HT1080 (cell line): Measurements from ENCODE around the gene GABRD. TPM values are rescaled to one million over a fixed set of nuclear protein-coding genes. Genes with fewer than 3 reads are reported as not detected.
A peak's percentile ranks its signal among the peaks of the same experiment; 100 is the strongest.

Experiments used
- DNase-seq: peaks from one replicate; pipeline ENCODE4 v3.0.0-alpha.2; 2015; ENCODE audit warnings: low read depth
- total RNA-seq: library from RNA; depleted of rRNA; stranded (reverse); fragments of >200 nt; shearing (Covaris generic); gene quantifications from 2 replicates; pipeline ENCODE4 v1.2.3, GENCODE V29; 2014

The GABRD gene
- total RNA-seq, 1 experiment from 2014 or later = not detected

DNA sequence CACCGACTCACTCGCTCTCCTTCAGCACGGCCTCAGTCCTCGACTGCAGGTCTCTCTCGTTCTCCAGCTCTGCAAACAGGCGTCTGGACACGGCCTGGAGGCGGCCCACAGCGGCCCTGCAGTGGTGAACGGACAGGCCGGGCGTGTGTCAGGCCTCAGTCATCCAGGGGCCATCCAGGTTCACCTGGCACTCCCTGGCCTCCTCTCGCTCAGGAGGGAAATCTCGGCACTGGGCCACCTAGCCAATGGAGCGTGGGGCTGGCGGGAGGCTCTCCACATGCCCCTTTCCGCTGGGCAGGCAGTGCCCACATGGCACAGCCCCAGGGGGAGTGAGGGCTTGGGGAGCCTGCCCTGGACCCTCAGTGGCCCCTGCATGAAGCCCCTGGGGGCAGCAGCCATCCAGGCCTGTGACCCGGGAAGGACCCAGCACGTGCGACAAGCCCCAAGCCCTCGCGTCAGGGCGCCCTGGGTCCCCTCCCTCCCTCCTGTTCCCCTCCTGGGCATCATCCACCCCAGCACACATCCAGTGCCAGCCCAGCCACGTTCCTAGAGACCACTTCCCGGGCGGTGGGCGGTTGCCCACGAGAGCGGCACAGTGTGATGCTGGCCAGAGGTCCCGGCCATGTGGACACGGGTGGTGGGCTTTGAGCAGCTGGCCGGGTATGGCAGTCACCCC, 33.6 kb upstream of the GABRD start:
- no peak for DNase-seq

GRCh38 chr1:1986451-1987141, 32.5 kb upstream of the GABRD start:
- DNase-seq = no peak

- DNase-seq = no peak
Observed at GRCh38 chr1:1987142-1987510, 32.0 kb upstream of the GABRD start.

DNA sequence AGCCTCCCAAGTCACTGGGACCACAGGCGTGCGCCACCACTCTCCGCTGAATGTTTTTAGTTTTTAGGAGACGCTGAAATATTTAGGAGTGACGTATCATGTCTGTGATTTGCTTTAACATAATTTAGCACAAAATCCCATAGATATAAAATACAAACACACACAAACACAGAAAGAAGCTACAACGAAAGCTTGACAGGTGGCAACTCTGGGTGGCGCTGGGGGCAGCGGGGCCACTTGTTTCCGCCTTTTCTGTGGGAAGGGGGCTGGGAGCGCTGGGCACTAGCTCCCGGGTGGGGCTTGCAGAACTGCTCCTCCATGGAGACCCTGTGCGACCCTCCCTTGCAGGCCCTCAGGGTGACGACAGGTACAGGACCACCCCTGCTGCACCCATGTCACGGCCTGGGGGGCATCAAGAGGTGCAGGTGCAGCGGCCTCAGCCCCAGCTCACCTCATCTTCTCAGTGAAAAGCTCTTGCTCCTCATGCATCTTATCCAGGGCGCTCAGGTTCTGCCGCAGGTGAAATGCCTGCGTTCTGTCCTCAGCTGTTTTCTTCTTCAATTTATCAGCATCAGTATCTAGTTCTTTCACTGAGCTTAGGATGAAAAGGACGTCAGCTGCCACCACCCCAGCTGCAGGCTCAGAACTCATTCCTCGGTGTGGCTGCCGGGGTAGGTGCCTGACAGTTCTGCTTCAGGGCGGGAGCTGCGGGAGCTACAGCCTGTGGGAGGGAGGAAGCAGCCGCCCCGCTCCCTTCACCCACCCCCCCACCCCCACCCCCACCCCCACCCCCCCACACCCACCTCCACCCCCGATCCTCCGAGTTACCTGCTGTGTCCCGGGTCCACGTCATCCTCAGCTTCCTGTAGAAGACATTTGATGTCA, 30.8 kb upstream of the GABRD start:
- DNase-seq = no peak

- no peak for DNase-seq
Observed at GRCh38 chr1:1989102-1989542, 30.0 kb upstream of the GABRD start.

DNA sequence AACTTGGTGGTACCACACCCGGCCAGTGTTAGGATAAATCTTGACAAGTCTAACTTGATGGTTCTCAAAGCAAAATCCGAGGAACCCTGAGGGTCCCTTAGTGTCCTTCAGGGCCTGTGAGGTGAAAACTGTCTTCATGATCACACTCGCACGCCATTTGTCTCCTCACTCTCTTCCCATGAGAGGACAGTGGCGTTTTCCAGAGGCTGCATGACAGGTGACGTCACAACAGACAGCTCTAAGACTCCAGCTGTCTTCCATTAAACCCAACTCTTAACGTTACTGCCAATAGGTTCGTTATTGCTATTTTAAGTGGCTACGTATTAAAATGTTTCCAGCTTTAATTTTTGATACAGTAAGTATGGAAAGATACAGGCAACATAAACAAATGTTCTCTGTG, 29.4 kb upstream of the GABRD start:
- no peak for DNase-seq

GRCh38 chr1:1990222-1990621, 28.9 kb upstream of the GABRD start:
- DNase-seq = no peak

- DNase-seq = no peak
Observed at GRCh38 chr1:1994536-1994935, 24.6 kb upstream of the GABRD start.

GRCh38 chr1:1996207-1996651, 22.9 kb upstream of the GABRD start:
- DNase-seq = no peak

DNA sequence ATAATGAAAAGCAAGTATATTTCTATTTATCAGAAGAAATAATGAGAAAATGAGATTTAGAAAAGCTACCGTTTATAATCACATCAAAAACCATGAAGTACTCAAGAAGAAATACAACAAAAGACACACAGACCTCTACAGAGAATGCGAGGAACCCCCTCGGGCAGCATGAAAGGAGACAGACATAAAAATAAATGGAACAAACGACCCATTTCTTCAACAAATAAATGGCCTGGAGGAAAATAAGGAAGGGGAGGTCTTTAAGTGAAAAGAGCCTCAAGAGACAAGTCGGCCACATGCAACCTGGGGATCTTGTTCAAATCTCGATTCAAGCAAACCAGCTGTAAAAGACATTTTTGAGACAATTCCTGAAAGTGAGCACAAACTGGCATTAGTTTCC, 21.6 kb upstream of the GABRD start:
- DNase-seq = no peak

GRCh38 chr1:2000432-2000831, 18.7 kb upstream of the GABRD start:
- no peak for DNase-seq

DNA sequence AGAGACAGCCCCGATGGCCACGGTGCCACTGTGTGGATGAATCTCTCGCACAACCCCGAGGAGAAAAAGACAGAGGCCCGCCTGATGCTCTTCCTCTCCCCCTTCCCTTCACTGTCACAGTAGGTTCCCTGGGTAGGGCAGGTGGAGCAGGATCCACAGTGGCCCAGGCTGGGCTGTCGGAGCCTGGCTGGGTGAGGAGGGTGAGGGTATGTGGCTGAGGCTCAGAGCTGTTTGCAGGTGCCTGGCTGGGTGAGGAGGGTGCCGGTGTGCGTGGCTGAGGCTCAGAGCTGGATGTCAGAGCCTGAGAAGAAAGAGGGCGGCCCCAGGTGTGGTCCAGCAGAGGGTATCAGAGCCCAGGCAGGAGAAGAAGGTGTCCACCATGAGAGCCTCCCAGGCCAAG, 18.3 kb upstream of the GABRD start:
- no peak for DNase-seq

- DNase-seq = no peak
Observed at GRCh38 chr1:2001773-2002411, 17.3 kb upstream of the GABRD start.

DNA sequence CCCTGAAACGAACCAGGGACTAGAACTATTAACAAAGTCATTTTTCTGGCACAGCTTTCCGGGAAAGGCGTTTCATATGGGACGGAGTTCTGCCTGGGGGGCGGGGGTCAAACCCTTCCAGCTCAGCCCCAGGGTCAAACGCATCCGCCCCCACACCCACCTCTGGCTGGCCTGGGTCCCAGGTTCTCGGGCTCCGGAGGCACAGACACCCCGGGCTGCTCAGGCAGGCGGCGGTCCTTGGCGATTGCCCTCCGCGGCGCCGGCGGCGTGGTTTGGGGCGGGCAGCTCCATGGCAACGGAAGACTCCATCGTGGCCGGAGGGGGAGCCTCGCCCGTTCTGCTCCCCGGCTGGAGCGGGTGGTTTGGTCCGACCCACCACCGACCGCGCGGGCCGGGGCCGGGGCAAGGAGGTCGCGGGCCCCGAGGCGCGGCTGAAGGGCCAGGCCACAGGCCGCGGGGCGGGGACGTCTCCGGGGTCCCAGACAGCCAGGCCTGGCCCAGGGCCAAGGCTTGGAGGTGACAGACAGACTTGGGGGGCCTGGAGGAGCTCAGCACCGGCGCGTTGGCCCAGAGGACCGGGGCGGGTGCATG, 15.5 kb upstream of the GABRD start, which contains the start of gene CFAP74:
CFAP74 (minus strand) TSS at position 246 of the 591 bp plus-strand sequence. CDS start 12,830 bp downstream, outside the sequence.
- DNase-seq = no peak

DNA sequence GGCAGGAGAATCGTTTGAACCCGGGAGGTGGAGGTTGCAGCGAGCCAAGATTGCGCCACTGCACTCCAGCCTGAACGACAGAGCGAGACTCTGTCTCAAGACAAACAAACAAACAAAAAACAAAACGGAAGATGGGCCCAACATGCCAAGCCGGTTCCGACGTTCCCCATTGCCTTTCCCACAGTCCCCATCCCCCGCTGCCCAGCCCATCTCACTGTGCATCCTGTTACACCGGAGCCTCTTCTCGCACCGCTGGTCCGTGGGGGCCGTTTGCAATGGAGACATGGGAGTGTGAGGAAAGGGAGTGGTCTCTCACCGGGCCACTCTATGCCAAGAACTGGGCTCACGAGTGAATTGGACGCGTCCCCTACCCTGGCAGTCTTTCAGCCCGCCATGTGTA, 14.3 kb upstream of the GABRD start:
- no peak for DNase-seq

- no peak for DNase-seq
Observed at GRCh38 chr1:2009101-2010053, 9.8 kb upstream of the GABRD start.

DNA sequence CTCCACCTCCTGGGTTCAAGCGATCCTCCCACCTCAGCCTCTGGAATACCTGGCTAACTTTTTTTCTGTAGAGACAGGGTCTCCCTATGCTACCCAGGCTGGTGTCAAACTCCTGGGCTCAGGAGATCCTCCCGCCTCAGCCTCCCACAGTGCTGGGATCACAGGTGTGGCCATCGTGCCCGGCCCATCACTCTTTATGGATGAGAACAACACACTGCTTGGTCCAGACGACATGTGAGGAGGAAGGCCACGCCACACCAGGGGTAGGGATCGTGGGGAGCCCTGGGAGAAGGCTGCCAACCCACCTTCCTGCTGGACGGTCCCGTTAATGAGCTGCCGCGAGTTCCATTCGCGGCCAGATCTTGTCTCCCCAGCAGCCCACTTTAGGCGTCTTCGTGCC, 5.0 kb upstream of the GABRD start:
- no peak for DNase-seq

DNA sequence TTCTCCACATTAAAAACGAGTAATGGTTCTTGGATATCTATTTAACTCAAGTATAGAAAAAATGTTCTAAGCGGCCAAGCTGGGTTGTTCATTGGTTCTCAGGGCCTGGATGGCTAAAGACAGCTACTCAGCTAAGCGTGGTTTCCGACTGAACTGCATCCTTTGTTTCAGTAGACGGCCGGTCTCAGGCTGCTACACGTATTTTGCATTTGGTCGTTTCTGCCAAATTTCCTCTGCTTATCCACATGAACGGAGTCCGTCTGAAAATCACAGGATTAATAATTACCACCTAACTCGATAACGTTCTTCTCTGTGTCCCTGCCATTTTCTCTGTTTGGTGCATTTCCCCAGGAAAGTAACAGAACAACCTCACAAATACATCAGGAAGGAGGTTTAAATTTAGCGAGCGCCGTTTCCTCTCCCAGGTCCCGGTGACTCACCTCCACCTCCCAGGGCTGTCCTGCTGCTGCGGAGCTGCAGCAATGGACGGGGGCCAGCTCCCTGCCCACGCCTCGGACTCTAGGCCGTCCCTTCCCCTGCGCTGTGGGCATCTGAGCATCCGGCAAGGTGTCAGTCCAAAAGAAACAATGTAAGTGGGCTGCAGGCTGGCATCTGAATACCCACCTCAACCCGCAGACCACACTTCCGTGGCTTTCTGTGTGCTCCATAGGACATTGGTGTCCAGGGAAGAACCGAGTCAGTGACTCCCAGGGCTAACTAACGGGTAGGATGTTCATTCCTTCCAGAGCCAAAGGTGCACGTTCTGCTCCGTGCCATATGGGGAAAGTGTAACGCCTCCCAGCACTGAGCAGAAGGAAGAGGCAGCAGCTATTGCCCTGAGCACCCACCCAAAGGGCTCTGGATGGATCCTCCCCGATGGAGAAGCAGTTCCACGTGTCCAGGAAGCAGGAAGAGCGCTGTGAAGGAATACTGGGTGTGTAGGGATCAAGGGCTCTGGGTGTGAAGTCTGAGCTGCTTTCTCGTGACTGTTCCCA, 4.1 kb upstream of the GABRD start:
- DNase-seq = peak; percentile 41

DNA sequence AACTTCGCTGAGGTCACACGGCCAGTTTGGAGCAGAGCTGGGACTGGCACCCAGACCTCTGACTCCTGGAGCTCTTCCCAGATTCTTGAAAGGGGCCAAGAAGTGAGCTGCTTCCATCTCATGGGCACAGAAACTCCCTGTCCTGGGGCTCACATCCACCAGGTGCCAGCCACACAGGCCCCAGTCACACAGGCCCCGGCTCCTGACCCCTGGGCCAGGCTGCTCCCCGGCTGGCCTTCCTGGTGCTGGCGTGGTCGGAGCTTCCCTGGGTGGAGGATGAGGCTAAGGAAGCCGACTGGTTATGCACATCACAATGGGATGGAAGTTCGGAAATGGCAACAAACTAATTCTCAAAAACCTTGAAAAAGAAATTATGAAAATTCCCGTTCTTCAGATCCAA, 3.0 kb upstream of the GABRD start:
- DNase-seq = no peak
